NB4 (cell line): ENCODE measurements around the gene PPIB.

Source experiments
- CTCF ChIP-seq: IDR thresholded peaks from one replicate; pipeline ENCODE4 v1.5.1; 2012; ENCODE audit warnings: low read depth, low read length
- MAX ChIP-seq: IDR thresholded peaks from 2 replicates; pipeline ENCODE4 v1.6.1; 2011; ENCODE audit warnings: low read depth, low read length
- MYC ChIP-seq: IDR thresholded peaks from 2 replicates; pipeline ENCODE4 v1.6.1; 2011; ENCODE audit warnings: low read depth, low read length
- POLR2A ChIP-seq: IDR thresholded peaks from 2 replicates; pipeline ENCODE4 v1.6.1; 2011; ENCODE audit warnings: mild to moderate bottlenecking; ENCODE audit not compliant: insufficient read length; ENCODE audit errors: extremely low read depth

- TF ChIP-seq CTCF (no peak), MAX (no peak), POLR2A (no peak), MYC (no peak)
These were observed 4.3 kb downstream of the PPIB start for GRCh38 chr15:64158363-64159134.
